Measurements from ENCODE around the gene USP36. TPM values are rescaled to one million over a fixed set of nuclear protein-coding genes. Genes with fewer than 3 reads are reported as not detected.

The USP36 gene
- total RNA-seq, 2 experiments from 2014 or later: 47.2 to 144 TPM

GRCh38 chr17:78788451-78788850, 52.2 kb downstream of the USP36 start:
- H3K9me3 ChIP-seq (ENCODE audit: low read length): no peaks in the 10 kb centered on the region
- H2AFZ ChIP-seq (ENCODE audit: low read length): no peak overlapping the region
- no peak for DNase-seq (ENCODE audit: low spot score)
- no TSS peak for BruUV-seq (replicated peaks)
- POLR2A ChIA-PET: no interaction called here
- peaks cover 20% of the 10 kb centered on the region for H3K36me3 ChIP-seq (ENCODE audit: insufficient read depth, low read length)
- no peak overlapping the region for H3K4me2 ChIP-seq (ENCODE audit: low read length)
- intact Hi-C loops (cut with micrococcal nuclease; ENCODE audit: unreplicated experiment): no loop called here
- H3K4me1 ChIP-seq (ENCODE audit: insufficient read depth, low read length, poor library complexity, severe bottlenecking): no peaks in the 10 kb centered on the region
- H3K27ac ChIP-seq (ENCODE audit: low read depth, low read length, poor library complexity, severe bottlenecking): no peak overlapping the region
- no peaks in the 10 kb centered on the region for H3K79me2 ChIP-seq (ENCODE audit: insufficient read depth, low read depth, low read length)
- CTCF ChIA-PET (ENCODE audit: unreplicated experiment): no interaction called here
- H4K20me1 ChIP-seq (ENCODE audit: insufficient read depth, low read length): no peaks in the 10 kb centered on the region
- H3K4me3 ChIP-seq (ENCODE audit: low read depth, low read length, poor library complexity, severe bottlenecking): no peak overlapping the region
- H3K9me2 ChIP-seq (ENCODE audit: insufficient read depth, low read length): no peaks in the 10 kb centered on the region
- TF ChIP-seq CTCF (conservative IDR thresholded peaks at IDR 0.05; ENCODE audit: low read length): no peak
- no peak for TF ChIP-seq EZH2phosphoT487 (IDR thresholded peaks at IDR 0.05; ENCODE audit: borderline replicate concordance, low read depth, low read length)

GRCh38 chr17:78787444-78787843, 53.2 kb downstream of the USP36 start:
- no TSS peak for BruUV-seq (replicated peaks)
- POLR2A ChIA-PET: no interaction called here

More at GRCh38 chr17:78787444-78787843, 53.2 kb downstream of the USP36 start:
- TF ChIP-seq EZH2phosphoT487 (IDR thresholded peaks at IDR 0.05; ENCODE audit: borderline replicate concordance, low read depth, low read length) (no peak), CTCF (conservative IDR thresholded peaks at IDR 0.05; ENCODE audit: low read length) (peak; percentile 91)
- H3K4me1 ChIP-seq (ENCODE audit: insufficient read depth, low read length, poor library complexity, severe bottlenecking): peaks cover 8% of the 10 kb centered on the region
- no peak overlapping the region for H3K4me2 ChIP-seq (ENCODE audit: low read length)
- H3K9me2 ChIP-seq (ENCODE audit: insufficient read depth, low read length): no peaks in the 10 kb centered on the region
- peaks cover 13% of the 10 kb centered on the region; the same call in 1 of the 2 replicates for H3K36me3 ChIP-seq (ENCODE audit: insufficient read depth, low read length)
- peak; percentile 72 for DNase-seq (ENCODE audit: low spot score)
- H3K9me3 ChIP-seq (ENCODE audit: low read length): no peaks in the 10 kb centered on the region
- intact Hi-C loops (cut with micrococcal nuclease; ENCODE audit: unreplicated experiment): no loop called here
- no peak overlapping the region for H3K27ac ChIP-seq (ENCODE audit: low read depth, low read length, poor library complexity, severe bottlenecking)
- H2AFZ ChIP-seq (ENCODE audit: low read length): no peak overlapping the region
- H3K79me2 ChIP-seq (ENCODE audit: insufficient read depth, low read depth, low read length): no peaks in the 10 kb centered on the region
- no peak overlapping the region for H3K4me3 ChIP-seq (ENCODE audit: low read depth, low read length, poor library complexity, severe bottlenecking)
- CTCF ChIA-PET (ENCODE audit: unreplicated experiment): no interaction called here
- H4K20me1 ChIP-seq (ENCODE audit: insufficient read depth, low read length): no peaks in the 10 kb centered on the region

All from OCI-LY7 (cell line).